ENCODE results near the gene LACTBL1. TPM values are rescaled to one million over a fixed set of nuclear protein-coding genes. Genes with fewer than 3 reads are reported as not detected.

Gene LACTBL1
- total RNA-seq, 1 donor from 2014 or later, result not detected

GRCh38 chr1:22976461-22977243, 4.0 kb upstream of the LACTBL1 start:
- Mint-ChIP-seq H3K9me3 (ENCODE audit: unreplicated experiment) (peaks cover 2% of the 10 kb centered on the region), H3K27me3 (ENCODE audit: low read depth, unreplicated experiment) (peaks cover 8% of the 10 kb centered on the region), H3K36me3 (ENCODE audit: low read depth, unreplicated experiment) (no peaks in the 10 kb centered on the region), H3K27ac (ENCODE audit: unreplicated experiment) (peak overlapping the region; percentile 77), H3K4me1 (ENCODE audit: low read depth, unreplicated experiment) (peaks cover 16% of the 10 kb centered on the region), H3K4me3 (ENCODE audit: unreplicated experiment) (no peak overlapping the region)
- Histone ChIP-seq H3K4me1 (ENCODE audit: insufficient read depth, low read length) (peaks cover 13% of the 10 kb centered on the region), H3K9me3 (ENCODE audit: insufficient read depth, low read depth, low read length) (no peaks in the 10 kb centered on the region), H3K36me3 (ENCODE audit: insufficient read depth, low read length) (no peaks in the 10 kb centered on the region), H3K4me3 (ENCODE audit: insufficient read depth, low read depth, low read length) (no peak overlapping the region), H3K27ac (ENCODE audit: low read depth, low read length) (no peak overlapping the region), H2AFZ (ENCODE audit: low read depth, low read length) (peak overlapping the region; percentile 59), H4K20me1 (ENCODE audit: insufficient read depth, low read length) (no peaks in the 10 kb centered on the region), H3K79me2 (ENCODE audit: insufficient read depth, low read length) (no peaks in the 10 kb centered on the region), H3K27me3 (ENCODE audit: insufficient read depth, low read length) (no peaks in the 10 kb centered on the region), H3K4me2 (ENCODE audit: low read length) (peak overlapping the region; percentile 62), H3K9ac (ENCODE audit: low read length) (peak overlapping the region; percentile 41)
- FAIRE-seq, result no peak
- DNase-seq (ENCODE audit: low read depth), result peak; percentile 72
- no peak for TF ChIP-seq EZH2 (IDR thresholded peaks at IDR 0.05; ENCODE audit: insufficient read depth, low read length)
- TF ChIP-seq, protein P1, sequence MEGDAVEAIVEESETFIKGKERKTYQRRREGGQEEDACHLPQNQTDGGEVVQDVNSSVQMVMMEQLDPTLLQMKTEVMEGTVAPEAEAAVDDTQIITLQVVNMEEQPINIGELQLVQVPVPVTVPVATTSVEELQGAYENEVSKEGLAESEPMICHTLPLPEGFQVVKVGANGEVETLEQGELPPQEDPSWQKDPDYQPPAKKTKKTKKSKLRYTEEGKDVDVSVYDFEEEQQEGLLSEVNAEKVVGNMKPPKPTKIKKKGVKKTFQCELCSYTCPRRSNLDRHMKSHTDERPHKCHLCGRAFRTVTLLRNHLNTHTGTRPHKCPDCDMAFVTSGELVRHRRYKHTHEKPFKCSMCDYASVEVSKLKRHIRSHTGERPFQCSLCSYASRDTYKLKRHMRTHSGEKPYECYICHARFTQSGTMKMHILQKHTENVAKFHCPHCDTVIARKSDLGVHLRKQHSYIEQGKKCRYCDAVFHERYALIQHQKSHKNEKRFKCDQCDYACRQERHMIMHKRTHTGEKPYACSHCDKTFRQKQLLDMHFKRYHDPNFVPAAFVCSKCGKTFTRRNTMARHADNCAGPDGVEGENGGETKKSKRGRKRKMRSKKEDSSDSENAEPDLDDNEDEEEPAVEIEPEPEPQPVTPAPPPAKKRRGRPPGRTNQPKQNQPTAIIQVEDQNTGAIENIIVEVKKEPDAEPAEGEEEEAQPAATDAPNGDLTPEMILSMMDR (IDR thresholded peaks at IDR 0.05; ENCODE audit: insufficient read depth, low read depth, low read length), result peak; percentile 94

DNA sequence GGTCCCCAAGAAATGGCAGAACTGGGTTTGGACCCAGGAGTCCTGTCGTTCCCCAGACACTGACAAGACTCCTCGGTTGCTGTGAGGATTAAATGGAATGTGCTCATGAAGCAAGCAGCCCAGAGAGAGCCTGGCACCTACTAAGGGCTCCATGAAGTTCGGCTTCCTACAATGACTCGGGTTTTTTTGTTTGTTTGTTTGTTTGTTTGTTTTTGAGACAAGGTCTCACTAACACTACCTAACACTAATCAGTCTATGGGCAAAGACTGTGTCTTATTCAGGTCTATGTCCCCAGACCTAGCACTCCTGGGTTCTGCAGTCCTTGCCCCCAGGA, 3.4 kb upstream of the LACTBL1 start:
- H2AFZ ChIP-seq (ENCODE audit: low read depth, low read length), result peak overlapping the region; percentile 59
- Mint-ChIP-seq H3K4me1 (ENCODE audit: low read depth, unreplicated experiment) (peaks cover 16% of the 10 kb centered on the region), H3K27me3 (ENCODE audit: low read depth, unreplicated experiment) (peaks cover 9% of the 10 kb centered on the region), H3K36me3 (ENCODE audit: low read depth, unreplicated experiment) (no peaks in the 10 kb centered on the region), H3K9me3 (ENCODE audit: unreplicated experiment) (peaks cover 2% of the 10 kb centered on the region), H3K4me3 (ENCODE audit: unreplicated experiment) (no peak overlapping the region), H3K27ac (ENCODE audit: unreplicated experiment) (peak overlapping the region; percentile 77)
- H3K27ac ChIP-seq (ENCODE audit: low read depth, low read length), result no peak overlapping the region
- H3K9me3 ChIP-seq (ENCODE audit: insufficient read depth, low read depth, low read length), result no peaks in the 10 kb centered on the region
- no peaks in the 10 kb centered on the region for H3K27me3 ChIP-seq (ENCODE audit: insufficient read depth, low read length)
- H3K79me2 ChIP-seq (ENCODE audit: insufficient read depth, low read length), result no peaks in the 10 kb centered on the region
- H3K4me2 ChIP-seq (ENCODE audit: low read length), result peak overlapping the region; percentile 62
- no peak for TF ChIP-seq EZH2 (IDR thresholded peaks at IDR 0.05; ENCODE audit: insufficient read depth, low read length)
- TF ChIP-seq, protein P1 (IDR thresholded peaks at IDR 0.05; ENCODE audit: insufficient read depth, low read depth, low read length), result no peak
- no peaks in the 10 kb centered on the region for H4K20me1 ChIP-seq (ENCODE audit: insufficient read depth, low read length)
- H3K4me1 ChIP-seq (ENCODE audit: insufficient read depth, low read length), result peaks cover 13% of the 10 kb centered on the region
- H3K9ac ChIP-seq (ENCODE audit: low read length), result peak overlapping the region; percentile 41
- DNase-seq (ENCODE audit: low read depth) (no peak), FAIRE-seq (no peak)
- H3K36me3 ChIP-seq (ENCODE audit: insufficient read depth, low read length), result no peaks in the 10 kb centered on the region
- no peak overlapping the region for H3K4me3 ChIP-seq (ENCODE audit: insufficient read depth, low read depth, low read length)

- no peak overlapping the region for H3K27ac ChIP-seq (ENCODE audit: low read depth, low read length)
- H3K36me3 Mint-ChIP-seq (ENCODE audit: low read depth, unreplicated experiment), result no peaks in the 10 kb centered on the region
- H3K4me3 ChIP-seq (ENCODE audit: insufficient read depth, low read depth, low read length), result no peak overlapping the region
- TF ChIP-seq, protein P1 (IDR thresholded peaks at IDR 0.05; ENCODE audit: insufficient read depth, low read depth, low read length), result no peak
- TF ChIP-seq EZH2 (IDR thresholded peaks at IDR 0.05; ENCODE audit: insufficient read depth, low read length), result no peak
- no peaks in the 10 kb centered on the region for H3K79me2 ChIP-seq (ENCODE audit: insufficient read depth, low read length)
- H3K36me3 ChIP-seq (ENCODE audit: insufficient read depth, low read length), result no peaks in the 10 kb centered on the region
- peaks cover 2% of the 10 kb centered on the region for H3K9me3 Mint-ChIP-seq (ENCODE audit: unreplicated experiment)
- H2AFZ ChIP-seq (ENCODE audit: low read depth, low read length), result peak overlapping the region; percentile 59
- FAIRE-seq (no peak), DNase-seq (ENCODE audit: low read depth) (peak; percentile 25)
- H3K27me3 Mint-ChIP-seq (ENCODE audit: low read depth, unreplicated experiment), result peaks cover 9% of the 10 kb centered on the region
- no peaks in the 10 kb centered on the region for H3K9me3 ChIP-seq (ENCODE audit: insufficient read depth, low read depth, low read length)
- no peaks in the 10 kb centered on the region for H4K20me1 ChIP-seq (ENCODE audit: insufficient read depth, low read length)
- H3K4me1 Mint-ChIP-seq (ENCODE audit: low read depth, unreplicated experiment), result peaks cover 16% of the 10 kb centered on the region
- peak overlapping the region; percentile 41 for H3K9ac ChIP-seq (ENCODE audit: low read length)
- peaks cover 13% of the 10 kb centered on the region for H3K4me1 ChIP-seq (ENCODE audit: insufficient read depth, low read length)
- H3K27me3 ChIP-seq (ENCODE audit: insufficient read depth, low read length), result no peaks in the 10 kb centered on the region
- H3K4me3 Mint-ChIP-seq (ENCODE audit: unreplicated experiment), result no peak overlapping the region
- H3K4me2 ChIP-seq (ENCODE audit: low read length), result peak overlapping the region; percentile 62
- peak overlapping the region; percentile 77 for H3K27ac Mint-ChIP-seq (ENCODE audit: unreplicated experiment)
Measured at GRCh38 chr1:22975694-22976093, 3.0 kb upstream of the LACTBL1 start.
